SK-N-SH treated with all-trans-retinoic acid at 6 μM for 48 hours (cell line): Measurements from ENCODE around the gene TSPAN9.

Experiments
- SNAI2 ChIP-seq: fragments of 250-450 bp; sonication (Bioruptor Pico); IDR thresholded peaks from 2 replicates; pipeline ENCODE4 v1.5.0; 2020; ENCODE audit warnings: mild to moderate bottlenecking, moderate library complexity
- ZNF70 ChIP-seq: fragments of 450-650 bp; formaldehyde crosslinking; IDR thresholded peaks from 2 replicates; pipeline ENCODE4 v1.5.0; 2020; ENCODE audit warnings: mild to moderate bottlenecking, moderate library complexity

DNA sequence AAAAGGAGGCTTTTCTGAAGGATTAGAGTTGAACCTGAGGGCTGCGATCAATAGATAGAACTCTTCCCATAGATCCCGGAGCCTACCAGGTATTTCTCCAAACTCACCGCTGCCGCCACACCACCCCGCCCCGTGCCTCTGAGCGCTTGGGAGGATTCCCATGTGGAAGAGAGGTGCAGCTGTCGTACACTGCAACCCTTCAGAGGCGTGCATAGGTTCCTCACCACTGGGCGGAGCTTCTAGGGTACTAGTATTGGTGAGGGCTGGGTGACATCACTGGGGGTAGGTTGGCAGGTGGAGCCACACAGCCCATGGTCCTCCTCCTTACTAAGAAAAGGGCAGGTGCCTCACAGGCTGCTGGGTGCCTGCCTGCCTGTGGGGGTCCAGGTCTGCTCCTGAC, 127.0 kb downstream of the TSPAN9 start:
- TF ChIP-seq SNAI2 = no peak
- TF ChIP-seq ZNF70 = no peak
